Karpas-422 (cell line): Measurements from ENCODE around the gene OBSCN. TPM values are rescaled to one million over a fixed set of nuclear protein-coding genes. Genes with fewer than 3 reads are reported as not detected.

ENCODE experiments used
- DNase-seq: peaks from one replicate; pipeline ENCODE4 v3.0.0-alpha.2; 2015
- H2AFZ ChIP-seq: fragments of 200-600 bp; sonication (generic); 2 replicates; pipeline ENCODE4 v1.6.1; 2014; ENCODE audit warnings: antibody characterized with exemption, low read length, mixed read lengths
- H3K27ac ChIP-seq: fragments of 200-600 bp; sonication (generic); 2 replicates; pipeline ENCODE4 v1.5.1; 2014; ENCODE audit warnings: mild to moderate bottlenecking, low read length, moderate library complexity
- H3K27me3 ChIP-seq: fragments of 200-600 bp; sonication (generic); 2 replicates; pipeline ENCODE4 v1.6.1; 2014; ENCODE audit warnings: low read length, mixed read lengths
- H3K36me3 ChIP-seq: fragments of 200-600 bp; sonication (generic); 2 replicates; pipeline ENCODE4 v1.6.1; 2014; ENCODE audit warnings: low read length, mixed read lengths; ENCODE audit not compliant: insufficient read depth
- H3K4me1 ChIP-seq: fragments of 200-600 bp; sonication (generic); 2 replicates; pipeline ENCODE4 v1.6.1; 2014; ENCODE audit warnings: mild to moderate bottlenecking, low read length, mixed read lengths
- H3K4me2 ChIP-seq: fragments of 200-600 bp; sonication (generic); 2 replicates; pipeline ENCODE4 v1.6.1; 2014; ENCODE audit warnings: low read length, low read depth, mild to moderate bottlenecking; ENCODE audit not compliant: poor library complexity, severe bottlenecking
- H3K4me3 ChIP-seq: fragments of 200-600 bp; sonication (generic); 2 replicates; pipeline ENCODE4 v1.5.1; 2014; ENCODE audit warnings: mild to moderate bottlenecking, antibody characterized with exemption, low read length, mixed read lengths
- H3K79me2 ChIP-seq: fragments of 200-600 bp; sonication (generic); 2 replicates; pipeline ENCODE4 v1.6.1; 2014; ENCODE audit warnings: mild to moderate bottlenecking, low read length, mixed read lengths
- H3K9ac ChIP-seq: fragments of 200-600 bp; sonication (generic); 2 replicates; pipeline ENCODE4 v1.6.0; 2014; ENCODE audit warnings: low read length
- H3K9me2 ChIP-seq: fragments of 200-600 bp; sonication (generic), shearing (Covaris generic); replicated peaks from 2 replicates; pipeline ENCODE4 v1.6.0; 2014; ENCODE audit warnings: mild to moderate bottlenecking, low read length, moderate library complexity; ENCODE audit not compliant: insufficient read depth
- H3K9me3 ChIP-seq: fragments of 300-700, 200-600 bp; sonication (generic); 2 replicates; pipeline ENCODE4 v1.6.1; 2014; ENCODE audit warnings: low read length, mixed read lengths
- H4K20me1 ChIP-seq: fragments of 200-600 bp; sonication (generic); 2 replicates; pipeline ENCODE4 v1.6.1; 2014; ENCODE audit warnings: mild to moderate bottlenecking, antibody characterized with exemption, low read length, low read depth; ENCODE audit not compliant: insufficient read depth
- total RNA-seq: library from RNA; depleted of rRNA; stranded (reverse); fragments of >200 nt; shearing (Covaris generic); gene quantifications from 2 replicates; pipeline ENCODE4 v1.2.3, GENCODE V29; 2014; ENCODE audit warnings: low replicate concordance

Gene OBSCN
- total RNA-seq, 1 experiment from 2014 or later: 17.5 TPM

DNA sequence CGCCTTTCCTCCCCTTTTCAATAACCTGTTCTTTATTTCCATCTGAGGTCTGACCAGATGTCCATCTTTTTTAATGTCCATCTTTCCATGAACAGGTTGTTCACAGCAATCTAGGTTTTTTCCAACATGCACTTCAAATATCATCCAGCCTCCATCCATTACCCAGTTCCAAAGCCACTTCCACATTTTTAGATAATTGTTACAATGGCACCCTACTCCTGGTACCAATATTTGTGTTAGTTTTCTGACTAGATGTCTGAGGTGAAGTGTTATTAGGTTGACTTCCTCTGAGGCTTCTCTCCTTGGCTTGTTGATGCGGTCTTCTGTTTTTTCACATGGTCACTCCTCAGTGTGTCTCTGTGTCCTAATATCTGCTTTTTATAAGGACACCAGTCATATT, 89.4 kb downstream of the OBSCN start:
- no peaks in the 10 kb centered on the region for H4K20me1 ChIP-seq
- DNase-seq: no peak
- H3K4me2 ChIP-seq: no peak overlapping the region
- no peak overlapping the region for H2AFZ ChIP-seq
- H3K9ac ChIP-seq: no peak overlapping the region
- H3K36me3 ChIP-seq: peaks cover 4% of the 10 kb centered on the region; the same call in 1 of the 2 replicates
- no peaks in the 10 kb centered on the region for H3K27me3 ChIP-seq
- H3K4me3 ChIP-seq: no peak overlapping the region
- no peaks in the 10 kb centered on the region for H3K4me1 ChIP-seq
- no peaks in the 10 kb centered on the region for H3K9me2 ChIP-seq
- H3K79me2 ChIP-seq: no peaks in the 10 kb centered on the region
- no peak overlapping the region for H3K27ac ChIP-seq
- H3K9me3 ChIP-seq: no peaks in the 10 kb centered on the region

DNA sequence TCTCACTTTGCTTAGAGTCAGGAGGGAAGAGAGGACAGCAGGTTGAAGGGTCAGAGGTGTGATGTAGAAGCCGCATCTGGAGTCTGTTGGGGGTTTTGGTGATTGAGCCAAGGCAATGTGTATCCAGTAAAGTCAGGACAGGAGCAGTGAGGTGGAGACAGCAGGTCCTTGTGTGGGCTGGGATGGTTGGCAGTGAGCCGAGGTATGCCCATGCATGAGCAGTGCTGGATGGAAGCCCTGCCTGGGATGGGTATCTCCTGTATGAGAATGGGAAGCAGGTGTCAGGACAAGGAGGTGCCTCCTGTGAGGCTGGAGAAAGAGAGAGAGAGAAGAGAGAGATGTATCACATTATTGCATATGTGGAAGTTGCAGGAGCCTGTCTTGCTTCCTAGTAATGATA, 90.0 kb downstream of the OBSCN start:
- no peaks in the 10 kb centered on the region for H3K27me3 ChIP-seq
- no peaks in the 10 kb centered on the region for H3K4me1 ChIP-seq
- H3K27ac ChIP-seq: no peak overlapping the region
- no peak overlapping the region for H2AFZ ChIP-seq
- peaks cover 4% of the 10 kb centered on the region; the same call in 1 of the 2 replicates for H3K36me3 ChIP-seq
- no peaks in the 10 kb centered on the region for H4K20me1 ChIP-seq
- no peak overlapping the region for H3K4me2 ChIP-seq
- H3K79me2 ChIP-seq: no peaks in the 10 kb centered on the region
- H3K9me2 ChIP-seq: no peaks in the 10 kb centered on the region
- H3K9ac ChIP-seq: no peak overlapping the region
- no peak overlapping the region for H3K4me3 ChIP-seq
- H3K9me3 ChIP-seq: no peaks in the 10 kb centered on the region
- DNase-seq: no peak

DNA sequence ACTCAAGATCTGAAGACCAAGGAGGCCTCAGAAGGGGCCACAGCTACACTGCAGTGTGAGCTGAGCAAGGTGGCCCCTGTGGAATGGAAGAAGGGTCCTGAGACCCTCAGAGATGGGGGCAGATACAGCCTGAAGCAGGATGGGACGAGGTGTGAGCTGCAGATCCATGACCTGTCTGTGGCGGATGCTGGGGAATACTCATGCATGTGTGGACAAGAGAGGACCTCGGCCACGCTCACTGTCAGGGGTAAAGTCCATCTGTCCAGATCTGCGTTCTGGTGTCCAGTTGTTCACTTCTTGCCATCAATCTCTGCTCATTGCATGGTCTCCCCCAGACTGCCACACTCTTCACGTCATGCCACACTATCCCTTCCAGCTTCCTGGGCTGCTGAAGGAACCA, 90.6 kb downstream of the OBSCN start:
- H3K4me3 ChIP-seq: no peak overlapping the region
- H3K9me3 ChIP-seq: no peaks in the 10 kb centered on the region
- H2AFZ ChIP-seq: no peak overlapping the region
- no peak overlapping the region for H3K9ac ChIP-seq
- H3K27ac ChIP-seq: no peak overlapping the region
- H3K79me2 ChIP-seq: no peaks in the 10 kb centered on the region
- no peaks in the 10 kb centered on the region for H4K20me1 ChIP-seq
- no peaks in the 10 kb centered on the region for H3K27me3 ChIP-seq
- no peaks in the 10 kb centered on the region for H3K4me1 ChIP-seq
- no peak overlapping the region for H3K4me2 ChIP-seq
- no peak for DNase-seq
- no peaks in the 10 kb centered on the region for H3K9me2 ChIP-seq
- peaks cover 4% of the 10 kb centered on the region; the same call in 1 of the 2 replicates for H3K36me3 ChIP-seq

DNA sequence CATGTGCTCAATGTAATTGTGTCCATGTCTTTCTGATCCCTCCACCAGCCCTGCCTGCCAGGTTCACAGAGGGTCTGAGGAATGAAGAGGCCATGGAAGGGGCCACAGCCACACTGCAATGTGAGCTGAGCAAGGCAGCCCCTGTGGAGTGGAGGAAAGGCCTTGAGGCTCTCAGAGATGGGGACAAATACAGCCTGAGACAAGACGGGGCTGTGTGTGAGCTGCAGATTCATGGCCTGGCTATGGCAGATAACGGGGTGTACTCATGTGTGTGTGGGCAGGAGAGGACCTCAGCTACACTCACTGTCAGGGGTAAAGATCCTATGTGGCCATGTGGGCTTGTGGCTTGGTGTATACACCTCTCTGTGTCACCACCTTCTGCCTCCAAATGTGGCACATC, 91.4 kb downstream of the OBSCN start:
- H2AFZ ChIP-seq: no peak overlapping the region
- no peak overlapping the region for H3K4me2 ChIP-seq
- no peaks in the 10 kb centered on the region for H3K27me3 ChIP-seq
- H4K20me1 ChIP-seq: no peaks in the 10 kb centered on the region
- H3K79me2 ChIP-seq: no peaks in the 10 kb centered on the region
- DNase-seq: no peak
- H3K4me1 ChIP-seq: no peaks in the 10 kb centered on the region
- peaks cover 4% of the 10 kb centered on the region; the same call in 1 of the 2 replicates for H3K36me3 ChIP-seq
- no peak overlapping the region for H3K27ac ChIP-seq
- no peaks in the 10 kb centered on the region for H3K9me3 ChIP-seq
- no peak overlapping the region for H3K4me3 ChIP-seq
- H3K9ac ChIP-seq: no peak overlapping the region
- no peaks in the 10 kb centered on the region for H3K9me2 ChIP-seq

DNA sequence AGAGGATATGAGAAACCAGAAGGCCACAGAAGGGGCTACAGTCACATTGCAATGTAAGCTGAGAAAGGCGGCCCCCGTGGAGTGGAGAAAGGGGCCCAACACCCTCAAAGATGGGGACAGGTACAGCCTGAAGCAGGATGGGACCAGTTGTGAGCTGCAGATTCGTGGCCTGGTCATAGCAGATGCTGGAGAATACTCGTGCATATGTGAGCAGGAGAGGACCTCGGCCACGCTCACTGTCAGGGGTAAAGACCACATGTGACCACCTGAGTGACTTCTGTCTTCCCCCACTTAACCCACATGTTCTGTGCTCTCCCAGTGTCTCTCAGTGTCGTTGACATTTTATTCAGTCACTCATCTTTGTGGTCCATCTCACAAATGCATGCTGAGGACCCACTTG, 92.1 kb downstream of the OBSCN start:
- no peak overlapping the region for H3K4me2 ChIP-seq
- no peak overlapping the region for H3K4me3 ChIP-seq
- no peak overlapping the region for H3K9ac ChIP-seq
- no peaks in the 10 kb centered on the region for H3K9me2 ChIP-seq
- no peaks in the 10 kb centered on the region for H3K9me3 ChIP-seq
- no peaks in the 10 kb centered on the region for H3K27me3 ChIP-seq
- no peaks in the 10 kb centered on the region for H4K20me1 ChIP-seq
- no peaks in the 10 kb centered on the region for H3K4me1 ChIP-seq
- H3K27ac ChIP-seq: no peak overlapping the region
- no peak for DNase-seq
- peaks cover 4% of the 10 kb centered on the region; the same call in 1 of the 2 replicates for H3K36me3 ChIP-seq
- H2AFZ ChIP-seq: no peak overlapping the region
- H3K79me2 ChIP-seq: no peaks in the 10 kb centered on the region

DNA sequence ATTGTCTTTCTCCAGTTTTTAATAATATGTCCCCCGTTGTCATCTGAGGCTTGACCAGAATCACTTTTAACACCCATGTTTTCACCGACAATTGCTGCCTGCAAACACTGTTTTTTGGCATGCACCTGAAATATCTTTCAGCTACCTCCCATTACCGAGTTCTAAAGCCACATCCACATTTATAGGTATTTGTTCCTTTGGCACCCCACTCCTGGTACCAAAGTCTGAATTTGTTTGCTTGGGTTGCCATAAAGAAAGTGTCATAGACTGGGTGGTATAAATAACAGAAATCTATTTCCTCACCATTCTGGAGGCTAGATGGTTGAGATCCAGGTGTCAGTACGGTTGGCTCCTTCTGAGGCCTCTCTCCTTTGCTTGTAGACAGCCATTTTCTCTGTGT, 94.2 kb downstream of the OBSCN start:
- H3K27me3 ChIP-seq: no peaks in the 10 kb centered on the region
- H3K4me1 ChIP-seq: no peaks in the 10 kb centered on the region
- H4K20me1 ChIP-seq: no peaks in the 10 kb centered on the region
- no peaks in the 10 kb centered on the region for H3K9me2 ChIP-seq
- no peak overlapping the region for H3K9ac ChIP-seq
- no peaks in the 10 kb centered on the region for H3K9me3 ChIP-seq
- no peaks in the 10 kb centered on the region for H3K79me2 ChIP-seq
- no peak for DNase-seq
- H3K4me2 ChIP-seq: no peak overlapping the region
- H3K4me3 ChIP-seq: no peak overlapping the region
- no peak overlapping the region for H3K27ac ChIP-seq
- no peaks in the 10 kb centered on the region; the same call in 1 of the 2 replicates for H3K36me3 ChIP-seq
- no peak overlapping the region for H2AFZ ChIP-seq

DNA sequence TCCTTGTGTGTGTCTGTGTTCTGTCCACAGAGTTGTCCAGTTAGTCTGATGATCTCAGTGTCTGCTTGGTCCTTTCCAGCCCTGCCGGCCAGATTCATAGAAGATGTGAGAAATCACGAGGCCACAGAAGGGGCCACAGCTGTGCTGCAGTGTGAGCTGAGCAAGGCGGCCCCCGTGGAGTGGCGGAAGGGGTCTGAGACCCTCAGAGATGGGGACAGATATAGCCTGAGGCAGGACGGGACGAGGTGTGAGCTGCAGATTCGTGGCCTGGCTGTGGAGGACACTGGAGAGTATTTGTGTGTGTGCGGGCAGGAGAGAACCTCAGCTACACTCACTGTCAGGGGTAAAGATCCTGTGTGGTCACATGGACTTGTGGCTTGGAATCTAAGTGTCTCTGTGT, 95.8 kb downstream of the OBSCN start:
- no peak overlapping the region for H3K9ac ChIP-seq
- no peaks in the 10 kb centered on the region for H3K9me3 ChIP-seq
- H4K20me1 ChIP-seq: no peaks in the 10 kb centered on the region
- no peaks in the 10 kb centered on the region for H3K4me1 ChIP-seq
- no peak overlapping the region for H3K4me2 ChIP-seq
- H2AFZ ChIP-seq: no peak overlapping the region
- H3K27me3 ChIP-seq: no peaks in the 10 kb centered on the region
- DNase-seq: no peak
- no peak overlapping the region for H3K4me3 ChIP-seq
- H3K9me2 ChIP-seq: no peaks in the 10 kb centered on the region
- H3K79me2 ChIP-seq: no peaks in the 10 kb centered on the region
- no peak overlapping the region for H3K27ac ChIP-seq
- H3K36me3 ChIP-seq: no peaks in the 10 kb centered on the region; the same call in 1 of the 2 replicates

DNA sequence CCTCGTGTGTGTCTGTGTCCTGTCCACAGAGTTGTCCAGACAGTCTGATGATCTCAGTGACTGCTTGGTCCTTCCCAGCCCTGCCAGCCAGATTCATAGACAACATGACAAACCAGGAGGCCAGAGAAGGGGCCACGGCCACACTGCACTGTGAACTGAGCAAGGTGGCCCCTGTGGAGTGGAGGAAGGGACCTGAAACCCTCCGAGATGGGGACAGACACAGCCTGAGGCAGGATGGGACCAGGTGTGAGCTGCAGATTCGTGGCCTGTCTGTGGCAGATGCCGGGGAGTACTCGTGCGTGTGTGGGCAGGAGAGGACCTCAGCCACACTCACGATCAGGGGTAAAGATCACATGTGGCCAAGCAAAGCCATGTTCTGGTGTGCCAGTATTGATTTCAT, 96.4 kb downstream of the OBSCN start:
- no peak overlapping the region for H3K4me2 ChIP-seq
- no peak for DNase-seq

More for the DNA sequence above, 96.4 kb downstream of the OBSCN start:
- H3K27ac ChIP-seq: no peak overlapping the region
- no peaks in the 10 kb centered on the region for H4K20me1 ChIP-seq
- H3K4me1 ChIP-seq: no peaks in the 10 kb centered on the region
- no peaks in the 10 kb centered on the region for H3K79me2 ChIP-seq
- H3K9ac ChIP-seq: no peak overlapping the region
- H3K9me3 ChIP-seq: no peaks in the 10 kb centered on the region
- no peak overlapping the region for H3K4me3 ChIP-seq
- H3K27me3 ChIP-seq: no peaks in the 10 kb centered on the region
- no peak overlapping the region for H2AFZ ChIP-seq
- H3K9me2 ChIP-seq: no peaks in the 10 kb centered on the region
- no peaks in the 10 kb centered on the region; the same call in 1 of the 2 replicates for H3K36me3 ChIP-seq
